Fibroblast of villous mesenchyme (primary cell): ENCODE data around the gene NDUFB11. TPM values are rescaled to one million over a fixed set of nuclear protein-coding genes. Genes with fewer than 3 reads are reported as not detected.
A peak's percentile ranks its signal among the peaks of the same experiment; 100 is the strongest.
"Not testable (repeated sequence)": the region's sequence is repeated elsewhere in the genome, so short reads cannot be mapped to it uniquely, and the experiment has no call there.

Experiments
- DNase-seq: peaks from one replicate; pipeline ENCODE4 v3.0.0-alpha.2; 2010; ENCODE audit warnings: low read depth
- H3K4me3 ChIP-seq: 2 replicates; pipeline ENCODE4 v1.5.1; 2011; ENCODE audit warnings: low read depth, mild to moderate bottlenecking, low read length
- total RNA-seq: library from RNA; depleted of rRNA; stranded (reverse); fragments of >200 nt; gene quantifications from 2 replicates; pipeline ENCODE4 v1.2.3, GENCODE V29; 2012
- TF ChIP-seq, protein P1 (sequence below): IDR thresholded peaks from 2 replicates; pipeline ENCODE4 v1.5.1; 2012; ENCODE audit warnings: low read depth, mild to moderate bottlenecking, low read length; ENCODE audit not compliant: insufficient read depth

NDUFB11 gene
- total RNA-seq, 1 donor = 55.3 TPM

DNA sequence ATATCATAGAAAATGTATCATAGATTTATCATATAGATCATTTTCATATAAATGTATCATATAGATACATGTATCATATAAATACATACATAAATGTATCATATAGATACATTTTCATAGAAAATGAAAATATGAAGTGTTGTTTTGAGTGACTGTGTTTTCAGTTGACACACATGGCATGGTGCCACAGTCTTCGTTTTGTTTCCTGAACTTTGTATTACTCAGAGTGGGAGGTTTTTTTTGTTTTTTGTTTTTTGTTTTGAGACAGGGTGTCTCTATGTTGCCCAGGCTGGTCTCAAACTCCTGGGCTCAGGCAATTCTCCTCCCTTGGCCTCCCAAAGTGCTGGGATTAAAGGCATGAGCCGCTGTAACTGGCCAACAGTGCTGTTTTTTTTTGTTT lies 4.4 kb upstream of the NDUFB11 start:
- peak; percentile 7 for DNase-seq
- H3K4me3 ChIP-seq = no peak overlapping the region
- TF ChIP-seq, protein P1, sequence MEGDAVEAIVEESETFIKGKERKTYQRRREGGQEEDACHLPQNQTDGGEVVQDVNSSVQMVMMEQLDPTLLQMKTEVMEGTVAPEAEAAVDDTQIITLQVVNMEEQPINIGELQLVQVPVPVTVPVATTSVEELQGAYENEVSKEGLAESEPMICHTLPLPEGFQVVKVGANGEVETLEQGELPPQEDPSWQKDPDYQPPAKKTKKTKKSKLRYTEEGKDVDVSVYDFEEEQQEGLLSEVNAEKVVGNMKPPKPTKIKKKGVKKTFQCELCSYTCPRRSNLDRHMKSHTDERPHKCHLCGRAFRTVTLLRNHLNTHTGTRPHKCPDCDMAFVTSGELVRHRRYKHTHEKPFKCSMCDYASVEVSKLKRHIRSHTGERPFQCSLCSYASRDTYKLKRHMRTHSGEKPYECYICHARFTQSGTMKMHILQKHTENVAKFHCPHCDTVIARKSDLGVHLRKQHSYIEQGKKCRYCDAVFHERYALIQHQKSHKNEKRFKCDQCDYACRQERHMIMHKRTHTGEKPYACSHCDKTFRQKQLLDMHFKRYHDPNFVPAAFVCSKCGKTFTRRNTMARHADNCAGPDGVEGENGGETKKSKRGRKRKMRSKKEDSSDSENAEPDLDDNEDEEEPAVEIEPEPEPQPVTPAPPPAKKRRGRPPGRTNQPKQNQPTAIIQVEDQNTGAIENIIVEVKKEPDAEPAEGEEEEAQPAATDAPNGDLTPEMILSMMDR = no peak

DNA sequence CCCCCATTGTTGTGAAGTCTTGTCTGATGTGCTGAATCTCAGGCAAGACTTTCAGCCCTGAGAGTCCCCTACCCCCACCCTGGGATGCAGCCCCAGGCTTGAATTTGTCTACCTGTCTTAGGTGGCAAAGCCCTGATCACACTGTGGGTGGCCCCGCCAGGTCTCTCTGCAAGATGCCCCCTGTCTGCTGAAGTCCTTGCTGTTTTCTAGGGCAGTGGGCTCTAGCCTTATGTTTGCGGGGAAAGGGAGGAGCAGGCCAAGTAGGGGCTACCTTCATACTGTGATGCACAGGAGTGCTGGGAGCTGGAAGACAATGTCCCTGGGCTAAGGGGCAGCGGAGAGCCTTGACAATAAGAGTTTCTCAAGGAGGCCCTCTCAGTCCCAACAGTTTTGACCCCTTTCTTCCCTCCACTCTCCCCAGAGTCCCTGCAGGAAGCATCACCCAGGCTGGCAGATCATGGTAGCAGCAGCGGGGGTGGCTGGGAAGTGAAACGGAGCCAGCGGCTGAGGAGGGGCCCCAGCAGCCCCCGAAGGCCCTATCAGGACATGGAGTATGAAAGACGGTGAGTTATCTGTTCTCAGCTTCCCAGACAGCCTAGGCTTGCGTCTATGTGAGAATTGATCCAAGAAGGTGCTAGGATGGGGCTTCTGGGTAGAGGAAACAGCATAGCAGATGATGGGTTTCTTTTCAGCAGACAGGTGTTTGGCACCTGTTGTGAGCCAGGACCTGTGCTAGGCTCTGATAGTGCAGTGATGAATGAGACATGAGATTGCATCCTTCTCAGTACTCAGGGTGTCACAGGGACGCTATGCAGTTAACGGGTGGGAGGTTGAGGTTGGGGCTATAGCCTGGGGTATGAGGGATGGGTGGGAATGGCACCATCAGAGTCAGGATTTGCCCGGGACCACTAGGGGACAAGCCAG lies 2.7 kb upstream of the NDUFB11 start:
- H3K4me3 ChIP-seq = peak overlapping the region; percentile 81
- DNase-seq = no peak
- TF ChIP-seq, protein P1 = no peak

DNA sequence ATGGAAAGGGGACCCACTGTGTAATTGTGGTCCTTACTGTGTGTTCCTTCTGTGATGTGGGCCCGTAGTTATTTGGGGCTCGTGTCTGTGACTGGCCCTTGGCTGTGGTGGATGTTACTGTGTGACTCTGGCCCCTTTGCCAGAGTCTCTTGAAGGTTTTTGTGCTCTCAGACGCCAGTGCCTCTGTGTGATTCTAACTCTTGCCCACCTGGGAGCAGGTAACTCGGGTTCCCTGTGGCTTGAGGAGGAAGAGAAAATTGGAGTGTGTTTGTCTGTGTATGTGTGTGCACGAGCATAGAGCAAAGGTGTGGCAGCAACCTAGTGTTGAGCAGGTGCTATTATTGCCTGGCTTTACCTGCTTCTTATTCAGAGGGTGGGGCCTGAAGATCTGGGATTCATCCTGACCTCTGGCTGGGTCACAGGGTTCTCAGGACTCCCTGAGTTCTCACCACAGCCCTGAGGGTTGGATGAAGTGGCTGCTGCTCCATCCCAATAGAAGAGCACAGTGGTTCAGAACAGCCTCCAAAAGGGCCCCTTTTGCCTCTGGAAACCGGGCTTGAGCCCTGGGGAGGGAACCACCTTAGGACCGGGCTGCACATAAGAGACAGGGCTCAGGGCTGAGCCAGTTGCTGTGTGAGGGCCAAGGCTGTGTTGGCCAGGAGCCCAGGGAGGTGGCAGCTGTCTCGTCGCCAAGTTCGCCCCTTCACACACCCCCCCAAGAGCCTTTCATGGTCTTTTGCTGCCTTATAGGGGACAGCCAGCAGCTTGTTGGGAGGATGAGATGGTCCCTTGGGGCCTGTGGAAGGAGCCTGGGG lies 1.8 kb upstream of the NDUFB11 start:
- TF ChIP-seq, protein P1 = no peak
- peak overlapping the region; percentile 81 for H3K4me3 ChIP-seq
- DNase-seq = no peak

GRCh38 chrX:47145395-47146120 lies 1.1 kb upstream of the NDUFB11 start:
- TF ChIP-seq, protein P1 = no peak
- H3K4me3 ChIP-seq = peak overlapping the region; percentile 81
- DNase-seq = no peak

DNA sequence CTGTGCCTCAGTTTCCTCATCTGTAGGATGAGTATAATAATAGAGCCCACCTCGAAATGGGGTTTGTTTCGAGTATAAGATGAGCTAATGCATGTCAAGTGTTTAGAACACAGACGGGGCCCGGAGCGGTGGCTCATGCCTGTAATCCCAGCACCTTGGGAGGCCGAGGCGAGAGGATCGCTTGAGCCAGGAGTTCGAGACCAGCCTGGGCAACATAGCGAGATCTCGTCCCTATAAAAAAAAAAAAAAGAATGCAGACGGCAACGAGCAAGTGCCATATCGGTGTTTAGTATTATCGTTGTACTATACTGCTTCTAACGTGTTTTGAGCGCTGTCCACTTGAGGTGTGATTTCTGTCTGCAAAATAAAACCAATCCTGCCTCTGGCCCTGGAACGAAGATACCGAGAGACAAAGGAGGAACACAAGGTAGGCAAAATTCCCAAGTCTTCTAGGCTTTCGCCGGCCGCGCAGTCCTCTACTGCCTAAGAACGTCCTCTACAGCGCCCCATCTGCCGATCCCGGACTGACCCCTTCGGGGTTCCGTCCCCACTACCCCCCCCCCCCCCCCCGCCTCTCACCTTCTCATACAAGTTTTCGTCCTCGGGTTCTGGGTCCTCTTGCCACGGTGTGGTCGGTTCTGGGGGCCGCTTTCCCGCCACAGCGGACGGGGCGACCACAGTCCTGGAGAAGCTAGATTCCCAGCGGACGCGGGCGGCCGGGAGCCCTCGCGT lies 442 bp downstream of the NDUFB11 start:
- TF ChIP-seq, protein P1 = no peak
- peak; percentile 53 for DNase-seq
- H3K4me3 ChIP-seq = peak overlapping the region; percentile 81

- TF ChIP-seq, protein P1 = no peak
- no peak overlapping the region for H3K4me3 ChIP-seq
- DNase-seq = no peak
These were observed 6.3 kb downstream of the NDUFB11 start for GRCh38 chrX:47138171-47138570.

DNA sequence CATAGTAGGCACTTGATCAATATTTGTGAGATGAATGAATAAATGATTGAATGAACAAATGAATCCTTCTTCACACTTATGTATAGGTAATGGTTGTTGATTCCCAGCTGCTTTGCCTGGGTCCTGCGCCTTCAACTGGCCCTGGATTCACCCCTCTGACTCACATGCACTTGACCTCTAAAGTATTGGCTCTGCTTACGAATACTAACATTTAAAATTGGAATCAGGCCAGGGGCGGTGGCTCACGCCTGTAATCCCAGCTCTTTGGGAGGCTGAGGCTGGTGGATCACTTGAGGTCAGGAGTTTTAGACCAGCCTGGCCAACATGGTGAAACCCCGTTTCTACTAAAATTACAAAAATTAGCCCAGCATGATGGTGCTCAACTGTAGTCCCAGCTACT lies 8.9 kb downstream of the NDUFB11 start:
- DNase-seq = peak; percentile 74

More for the DNA sequence above, 8.9 kb downstream of the NDUFB11 start:
- H3K4me3 ChIP-seq = not testable (repeated sequence)
